Coronary artery (tissue), 2 donors: ENCODE data around the gene ANKHD1.

Source experiments
- DNase-seq: peaks from one replicate; pipeline ENCODE4 v3.0.0-alpha.2; 2017; ENCODE audit warnings: low spot score
- H3K27ac ChIP-seq, 2 donors: fragments of 200-600 bp; sonication (generic); one replicate each; pipeline ENCODE4 v1.5.1; 2016 to 2019
- H3K4me3 ChIP-seq: fragments of 200-600 bp; sonication (generic); 2 replicates; pipeline ENCODE4 v1.5.1; 2016; ENCODE audit warnings: mild to moderate bottlenecking, moderate library complexity
- TF ChIP-seq, protein P1 (sequence below): fragments of 200-600 bp; sonication (generic); IDR thresholded peaks from one replicate; pipeline ENCODE4 v1.5.1; 2019; ENCODE audit warnings: antibody characterized with exemption

ANKHD1 gene

DNA sequence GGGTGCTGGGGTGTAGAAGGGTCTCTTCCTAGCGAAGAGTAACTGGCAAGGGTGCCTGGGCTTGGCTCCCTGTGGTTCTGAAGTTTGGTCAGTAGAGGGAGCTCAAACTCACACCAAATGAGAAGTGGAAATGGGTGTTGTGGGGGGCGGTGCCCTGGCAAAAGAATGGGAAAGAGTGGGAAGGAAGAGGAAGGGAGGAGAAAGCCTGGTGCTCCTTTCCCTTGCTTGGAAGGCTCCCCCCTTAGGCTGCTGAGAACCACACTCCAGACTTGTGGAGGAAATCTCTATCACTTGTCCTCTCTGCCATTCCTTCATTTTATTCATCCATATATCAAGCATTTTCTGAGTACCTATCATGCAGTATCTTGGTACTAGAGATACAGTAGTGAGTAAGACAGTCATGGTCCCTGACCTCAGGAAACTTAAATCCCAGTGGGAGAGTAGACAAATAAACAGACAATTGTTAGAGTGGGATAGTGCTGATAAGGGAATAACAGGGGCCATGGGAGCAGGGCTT is 28.6 kb upstream of the ANKHD1 start:
- H3K4me3 ChIP-seq: no peak overlapping the region
- no peak for DNase-seq
- TF ChIP-seq, protein P1, sequence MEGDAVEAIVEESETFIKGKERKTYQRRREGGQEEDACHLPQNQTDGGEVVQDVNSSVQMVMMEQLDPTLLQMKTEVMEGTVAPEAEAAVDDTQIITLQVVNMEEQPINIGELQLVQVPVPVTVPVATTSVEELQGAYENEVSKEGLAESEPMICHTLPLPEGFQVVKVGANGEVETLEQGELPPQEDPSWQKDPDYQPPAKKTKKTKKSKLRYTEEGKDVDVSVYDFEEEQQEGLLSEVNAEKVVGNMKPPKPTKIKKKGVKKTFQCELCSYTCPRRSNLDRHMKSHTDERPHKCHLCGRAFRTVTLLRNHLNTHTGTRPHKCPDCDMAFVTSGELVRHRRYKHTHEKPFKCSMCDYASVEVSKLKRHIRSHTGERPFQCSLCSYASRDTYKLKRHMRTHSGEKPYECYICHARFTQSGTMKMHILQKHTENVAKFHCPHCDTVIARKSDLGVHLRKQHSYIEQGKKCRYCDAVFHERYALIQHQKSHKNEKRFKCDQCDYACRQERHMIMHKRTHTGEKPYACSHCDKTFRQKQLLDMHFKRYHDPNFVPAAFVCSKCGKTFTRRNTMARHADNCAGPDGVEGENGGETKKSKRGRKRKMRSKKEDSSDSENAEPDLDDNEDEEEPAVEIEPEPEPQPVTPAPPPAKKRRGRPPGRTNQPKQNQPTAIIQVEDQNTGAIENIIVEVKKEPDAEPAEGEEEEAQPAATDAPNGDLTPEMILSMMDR: peak; percentile 65
- H3K27ac ChIP-seq: no peak overlapping the region

DNA sequence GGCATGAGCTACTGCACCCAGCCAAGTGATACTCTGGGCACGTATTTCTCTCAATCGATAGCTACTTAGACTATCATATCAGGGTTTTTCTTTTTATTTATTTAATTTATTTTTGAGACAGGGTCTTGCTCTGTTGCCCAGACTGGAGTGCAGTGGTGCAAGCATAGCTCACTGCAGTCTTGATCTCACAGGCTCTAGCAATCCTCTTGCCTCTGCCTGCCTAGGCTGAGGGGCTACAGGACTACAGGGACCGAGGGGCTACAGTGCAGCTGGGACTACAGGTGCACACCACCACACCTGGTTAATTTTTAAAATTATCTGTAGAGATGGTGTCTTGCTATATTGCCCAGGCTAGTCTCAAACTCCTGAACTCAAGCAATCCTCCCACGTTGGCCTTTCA is 20.3 kb upstream of the ANKHD1 start:
- Histone ChIP-seq H3K4me3 (no peak overlapping the region), H3K27ac (no peak overlapping the region)
- DNase-seq: no peak
- TF ChIP-seq, protein P1: no peak

DNA sequence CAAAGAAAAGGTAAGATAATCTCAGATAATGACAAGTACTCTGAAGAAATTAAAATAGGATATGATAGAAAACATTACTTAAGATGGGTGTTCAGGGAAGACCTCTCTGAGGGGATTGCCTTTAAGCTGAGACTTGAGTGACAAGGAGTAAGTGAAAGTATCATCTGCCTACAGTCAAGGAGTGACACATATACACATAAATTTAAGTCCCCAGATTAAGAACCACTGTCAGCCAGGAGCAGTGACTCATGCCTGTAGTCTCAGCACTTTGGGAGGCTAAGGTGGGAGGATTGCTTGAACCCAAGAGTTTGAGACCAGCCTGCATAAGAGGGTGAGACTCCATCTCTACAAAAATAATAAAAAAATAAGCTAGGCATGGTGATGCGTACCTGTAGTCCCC is 19.7 kb upstream of the ANKHD1 start:
- no peak for DNase-seq
- H3K4me3 ChIP-seq: no peak overlapping the region
- no peak overlapping the region for H3K27ac ChIP-seq
- TF ChIP-seq, protein P1: no peak

DNA sequence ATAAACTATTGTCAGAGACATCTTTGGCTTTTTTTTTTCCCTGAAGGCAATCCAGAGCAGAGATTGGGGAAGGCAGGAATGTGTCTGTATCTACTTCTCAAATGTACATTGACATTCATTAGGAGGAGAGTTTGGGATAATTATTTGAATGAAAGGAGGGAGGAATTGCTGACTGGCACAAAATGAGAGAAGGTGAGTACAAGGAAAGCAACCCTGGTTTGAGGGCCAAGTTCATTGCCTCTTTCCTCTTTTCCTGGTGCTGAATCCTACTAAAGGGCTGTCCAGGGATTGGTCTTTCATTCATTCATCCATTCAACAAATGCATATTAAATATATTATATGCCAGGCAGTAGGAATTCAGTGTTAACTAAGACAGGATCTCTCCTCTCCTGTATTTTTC is 18.8 kb upstream of the ANKHD1 start:
- TF ChIP-seq, protein P1: no peak
- Histone ChIP-seq H3K4me3 (no peak overlapping the region), H3K27ac (no peak overlapping the region)
- DNase-seq: no peak

DNA sequence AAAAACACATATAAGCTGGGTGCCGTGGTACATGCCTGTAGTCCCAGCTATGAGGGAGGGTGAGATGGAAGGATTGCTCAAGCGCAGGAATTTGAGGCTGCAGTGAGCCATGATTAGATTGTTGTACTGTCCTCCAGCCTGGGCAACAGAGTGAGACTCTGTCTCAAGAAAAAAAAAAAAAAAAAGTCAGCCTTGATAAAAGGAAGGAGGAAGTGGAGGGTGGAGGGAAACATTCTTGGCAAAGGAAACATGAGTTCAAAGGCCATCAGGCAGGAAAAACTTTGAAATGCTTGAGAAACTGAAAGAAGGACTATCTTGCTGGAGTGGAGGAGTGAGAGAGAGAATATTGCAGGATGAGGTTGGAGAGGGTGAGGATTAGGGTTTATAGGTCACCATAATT is 18.3 kb upstream of the ANKHD1 start:
- DNase-seq: no peak
- H3K27ac ChIP-seq: no peak overlapping the region
- TF ChIP-seq, protein P1: no peak
- no peak overlapping the region for H3K4me3 ChIP-seq

DNA sequence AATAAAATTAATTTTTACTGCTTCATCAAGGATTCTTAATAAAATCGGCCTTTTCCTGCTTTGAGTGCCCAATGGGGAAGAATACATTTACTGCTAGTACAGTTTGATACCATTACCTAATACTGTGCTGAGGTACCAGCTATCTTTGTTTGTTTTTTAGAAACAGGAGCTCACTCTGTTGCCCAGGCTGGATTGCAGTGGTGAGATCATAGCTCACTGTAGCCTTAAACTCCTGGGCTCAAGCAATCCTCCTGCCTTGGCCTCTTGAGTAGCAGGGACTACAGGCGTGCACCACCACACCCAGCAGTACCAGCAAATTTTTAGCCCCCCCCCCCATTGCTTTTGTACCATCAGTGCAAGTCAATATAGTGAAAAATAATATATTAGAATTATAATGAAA is 13.6 kb upstream of the ANKHD1 start:
- H3K4me3 ChIP-seq: no peak overlapping the region
- H3K27ac ChIP-seq: no peak overlapping the region
- DNase-seq: no peak
- TF ChIP-seq, protein P1: no peak

DNA sequence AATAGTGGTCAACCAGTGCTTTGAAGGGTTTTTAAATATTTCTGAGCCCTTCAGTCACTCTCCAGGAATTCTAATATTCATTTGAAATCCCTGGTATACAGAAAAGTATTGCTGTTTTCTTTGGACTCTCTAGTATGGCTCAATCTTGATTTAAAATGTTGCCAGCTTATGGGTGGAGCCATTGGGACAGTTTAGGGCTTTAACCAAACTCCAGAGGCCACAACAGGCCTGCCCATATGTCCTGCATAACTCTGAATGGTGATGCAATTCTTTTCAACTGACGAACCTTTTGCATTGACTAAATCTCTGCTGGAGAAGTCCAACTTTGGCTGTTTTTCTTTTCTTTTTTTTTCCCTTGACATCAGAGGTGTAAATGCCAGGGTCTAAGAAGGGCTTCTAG is 10.3 kb upstream of the ANKHD1 start:
- TF ChIP-seq, protein P1: no peak
- DNase-seq: no peak
- Histone ChIP-seq H3K27ac (no peak overlapping the region), H3K4me3 (no peak overlapping the region)
